Muscle of leg (tissue), 11 donors: ENCODE measurements around the gene GALNT15. TPM values are rescaled to one million over a fixed set of nuclear protein-coding genes. Genes with fewer than 3 reads are reported as not detected.

Source experiments
- DNase-seq: peaks from one replicate; pipeline ENCODE4 v3.0.0; 2013
- H3K27ac ChIP-seq: one replicate; pipeline ENCODE4 v1.5.1; 2013; ENCODE audit warnings: mild to moderate bottlenecking, low read length, control low read depth
- H3K27me3 ChIP-seq: one replicate; pipeline ENCODE4 v1.6.1; 2013; ENCODE audit warnings: low read length; ENCODE audit not compliant: control insufficient read depth, insufficient read depth
- H3K36me3 ChIP-seq: one replicate; pipeline ENCODE4 v1.6.1; 2013; ENCODE audit warnings: low read length; ENCODE audit not compliant: control insufficient read depth, insufficient read depth
- H3K4me1 ChIP-seq: one replicate; pipeline ENCODE4 v1.6.1; 2013; ENCODE audit warnings: low read length; ENCODE audit not compliant: control insufficient read depth, insufficient read depth
- H3K4me3 ChIP-seq: one replicate; pipeline ENCODE4 v1.5.1; 2013; ENCODE audit warnings: low read length, control low read depth
- H3K9me3 ChIP-seq: replicated peaks from 2 replicates; pipeline ENCODE4 v1.6.1; 2013; ENCODE audit warnings: low read depth, low read length; ENCODE audit not compliant: control insufficient read depth
- WGBS: methylation state at CpG from one replicate; pipeline ENCODE4 v1.1.5; 2013; ENCODE audit warnings: missing lambda C conversion rate; ENCODE audit not compliant: insufficient coverage; 5-methylcytosine and 5-hydroxymethylcytosine counted together
- polyA plus RNA-seq, 8 donors: library from polyadenylated mRNA; unstranded; fragments of 120-200 nt; gene quantifications; one replicate each; pipeline versions ENCODE4 v1.2.1 to v1.2.3, GENCODE V29; 2013; ENCODE audit warnings: inconsistent platforms in 1 of 8, low replicate concordance in 1 of 8; ENCODE audit not compliant: insufficient read length in 8 of 8, insufficient read depth in 1 of 8
- total RNA-seq: library from RNA; stranded (reverse); fragments of 120-200 nt; gene quantifications from one replicate; pipeline ENCODE4 v1.2.4, GENCODE V29; 2013

The GALNT15 gene
- total and polyA plus RNA-seq, 9 donors = 0.48 to 2.0 (median 1.0) TPM

DNA sequence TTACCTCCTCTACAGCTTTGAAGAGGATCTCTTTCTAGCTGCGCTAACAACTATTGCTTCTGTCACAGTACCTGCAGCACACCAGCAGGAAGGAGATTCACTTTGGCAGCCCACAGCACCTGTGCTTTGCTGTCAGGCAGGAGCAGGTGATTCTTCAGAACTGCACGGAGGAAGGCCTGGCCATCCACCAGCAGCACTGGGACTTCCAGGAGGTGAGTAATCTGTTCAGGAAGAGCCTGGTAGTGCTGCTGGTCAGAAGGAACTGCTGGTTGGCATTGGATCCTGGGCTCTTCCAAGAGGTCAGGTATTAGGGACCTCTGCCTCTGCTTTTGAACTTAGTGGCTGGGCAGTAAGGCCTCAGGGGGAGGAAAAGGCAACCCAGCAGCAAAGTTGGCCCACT lies 48.1 kb downstream of the GALNT15 start:
- H3K9me3 ChIP-seq = no peaks in the 10 kb centered on the region
- H3K4me3 ChIP-seq = no peak overlapping the region
- DNase-seq = no peak
- no peaks in the 10 kb centered on the region for H3K27me3 ChIP-seq
- 92% methylated on average over 2 of the region's 2 CpGs for WGBS
- no peaks in the 10 kb centered on the region for H3K36me3 ChIP-seq
- H3K4me1 ChIP-seq = no peaks in the 10 kb centered on the region
- H3K27ac ChIP-seq = no peak overlapping the region

DNA sequence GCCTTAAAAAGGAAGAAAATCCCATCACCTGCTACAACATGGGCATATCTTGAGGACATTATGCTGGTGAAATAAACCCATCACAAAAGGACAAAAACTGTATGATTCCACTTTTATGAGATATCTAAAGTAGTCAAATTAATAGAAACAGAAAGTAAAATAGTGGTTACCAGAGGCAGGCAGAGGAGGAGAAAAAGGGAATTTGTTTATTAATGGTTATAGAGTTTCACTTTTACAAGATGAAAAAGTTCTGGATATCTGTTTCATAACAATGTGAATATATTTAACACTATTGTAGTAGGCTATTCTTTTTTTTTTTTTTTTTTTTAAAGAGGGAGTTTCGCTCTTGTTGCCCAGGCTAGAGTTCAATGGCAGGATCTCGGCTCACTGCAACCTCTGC lies 49.8 kb downstream of the GALNT15 start:
- H3K4me1 ChIP-seq = no peaks in the 10 kb centered on the region

DNA sequence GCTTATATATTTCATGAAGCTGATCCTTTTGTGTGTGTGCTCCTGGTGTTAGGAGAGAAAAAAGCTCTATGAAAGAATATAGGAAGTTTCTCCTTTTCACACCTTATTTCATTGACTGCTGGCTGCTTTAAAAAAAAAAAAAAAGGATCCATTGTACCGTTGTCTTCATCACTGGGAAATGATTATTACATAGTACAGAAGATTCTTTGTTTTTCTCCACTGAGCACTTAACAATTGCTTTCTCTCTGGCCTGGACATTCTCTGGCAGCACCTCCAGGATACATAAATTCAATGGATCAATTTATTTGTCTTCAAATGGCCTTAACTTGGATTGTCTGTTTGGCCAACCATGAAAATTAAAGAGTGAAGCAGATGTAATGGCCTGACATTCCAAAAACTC lies 53.1 kb downstream of the GALNT15 start:
- DNase-seq = no peak
- Histone ChIP-seq H3K36me3 (no peaks in the 10 kb centered on the region), H3K4me1 (no peaks in the 10 kb centered on the region), H3K27ac (no peak overlapping the region), H3K9me3 (no peaks in the 10 kb centered on the region), H3K27me3 (no peaks in the 10 kb centered on the region), H3K4me3 (no peak overlapping the region)
- no CpG with 5 or more reads among the region's 1 CpG for WGBS

More for the DNA sequence above, 49.8 kb downstream of the GALNT15 start:
- Histone ChIP-seq H3K4me3 (no peak overlapping the region), H3K27me3 (no peaks in the 10 kb centered on the region), H3K27ac (no peak overlapping the region), H3K9me3 (no peaks in the 10 kb centered on the region), H3K36me3 (no peaks in the 10 kb centered on the region)
- WGBS = 100% methylated on average over 1 of the region's 2 CpGs
- DNase-seq = no peak

DNA sequence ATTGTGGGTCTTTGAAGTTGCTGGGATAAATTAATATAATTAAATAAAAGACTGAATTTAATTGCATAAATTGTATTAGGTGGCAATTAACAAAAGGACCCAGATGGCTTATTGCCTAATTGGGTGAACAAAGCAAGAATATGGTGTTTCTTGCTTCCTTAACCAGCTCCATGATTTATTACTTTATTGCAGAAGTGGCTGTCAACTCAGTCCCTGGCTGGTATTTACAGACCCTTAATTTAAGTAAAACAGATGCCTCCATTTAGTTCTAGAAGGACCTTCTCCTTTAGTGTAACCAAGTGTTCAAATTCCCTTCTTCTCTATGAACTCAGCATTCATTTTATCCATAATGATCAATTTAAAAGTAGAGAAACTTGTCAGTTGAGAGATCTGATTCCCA lies 55.2 kb downstream of the GALNT15 start:
- no peaks in the 10 kb centered on the region for H3K9me3 ChIP-seq
- no peaks in the 10 kb centered on the region for H3K4me1 ChIP-seq
- H3K36me3 ChIP-seq = no peaks in the 10 kb centered on the region
- DNase-seq = no peak
- H3K27ac ChIP-seq = no peak overlapping the region
- H3K4me3 ChIP-seq = no peak overlapping the region
- H3K27me3 ChIP-seq = no peaks in the 10 kb centered on the region

- no CpG with 5 or more reads among the region's 2 CpGs for WGBS
- Histone ChIP-seq H3K36me3 (no peaks in the 10 kb centered on the region), H3K27me3 (no peaks in the 10 kb centered on the region), H3K9me3 (no peaks in the 10 kb centered on the region), H3K27ac (no peak overlapping the region), H3K4me3 (no peak overlapping the region), H3K4me1 (no peaks in the 10 kb centered on the region)
- DNase-seq = no peak
Measured at GRCh38 chr3:16231983-16232382, 57.5 kb downstream of the GALNT15 start.

DNA sequence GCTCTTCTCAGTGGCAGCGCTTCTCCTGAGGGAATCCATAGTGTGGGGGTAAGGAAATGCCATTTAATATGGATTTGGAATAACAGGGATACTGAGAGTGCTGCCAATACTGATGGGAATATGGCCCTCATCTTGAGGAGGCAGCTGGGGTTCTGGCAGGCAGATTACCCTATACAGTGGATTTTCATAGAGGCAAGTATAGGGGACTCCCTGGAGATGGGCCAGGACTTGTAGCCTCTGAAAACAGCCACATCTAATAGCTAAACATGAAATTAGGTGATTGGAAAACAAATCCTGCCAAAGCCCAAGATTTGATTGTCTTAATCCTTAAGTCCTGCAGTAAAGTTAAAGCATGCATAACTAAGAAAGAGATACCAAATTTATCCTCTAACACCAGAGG lies 59.3 kb downstream of the GALNT15 start:
- WGBS = no CpG with 5 or more reads among the region's 1 CpG
- Histone ChIP-seq H3K9me3 (no peaks in the 10 kb centered on the region), H3K36me3 (no peaks in the 10 kb centered on the region), H3K4me3 (no peak overlapping the region), H3K4me1 (no peaks in the 10 kb centered on the region), H3K27ac (no peak overlapping the region), H3K27me3 (no peaks in the 10 kb centered on the region)
- no peak for DNase-seq

- H3K9me3 ChIP-seq = no peaks in the 10 kb centered on the region
- no peaks in the 10 kb centered on the region for H3K36me3 ChIP-seq
- no peak overlapping the region for H3K27ac ChIP-seq
- no peaks in the 10 kb centered on the region for H3K27me3 ChIP-seq
- WGBS = no CpG with 5 or more reads among the region's 2 CpGs
- DNase-seq = no peak
- no peak overlapping the region for H3K4me3 ChIP-seq
- peaks cover 2% of the 10 kb centered on the region for H3K4me1 ChIP-seq
Measured at GRCh38 chr3:16234281-16234680, 59.8 kb downstream of the GALNT15 start.

DNA sequence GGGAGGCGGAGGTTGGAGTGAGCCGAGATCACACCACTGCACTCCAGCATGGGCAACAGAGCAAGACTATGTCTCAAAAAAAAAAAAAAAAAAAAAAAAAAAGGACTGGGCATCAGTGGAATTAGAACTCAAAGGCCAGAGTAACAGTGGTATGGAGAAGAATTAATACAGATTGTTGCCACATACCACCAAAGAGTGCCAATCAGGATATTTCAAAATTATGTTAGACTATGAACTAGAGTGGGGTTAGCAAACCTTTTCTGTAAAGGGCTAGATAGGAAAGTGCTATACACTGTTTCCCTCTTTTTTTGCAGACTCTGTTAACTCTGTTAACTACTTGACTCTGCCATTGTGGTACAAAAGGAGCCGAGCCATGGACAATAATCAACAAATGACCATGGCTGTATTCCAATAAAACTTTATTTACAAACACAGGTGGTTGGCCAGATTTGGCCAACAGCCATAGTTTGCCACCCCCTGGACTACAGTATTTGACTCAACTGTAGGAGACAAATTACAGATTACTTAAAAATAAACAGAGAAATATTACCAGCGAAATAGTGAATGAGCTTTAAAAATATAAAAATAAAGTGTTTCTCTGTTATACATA lies 61.7 kb downstream of the GALNT15 start:
- no peaks in the 10 kb centered on the region for H3K27me3 ChIP-seq
- no peaks in the 10 kb centered on the region for H3K36me3 ChIP-seq
- H3K27ac ChIP-seq = no peak overlapping the region
- H3K4me1 ChIP-seq = peaks cover 5% of the 10 kb centered on the region
- no peak overlapping the region for H3K4me3 ChIP-seq
- no CpG with 5 or more reads among the region's 4 CpGs for WGBS
- DNase-seq = no peak
- no peaks in the 10 kb centered on the region for H3K9me3 ChIP-seq

DNA sequence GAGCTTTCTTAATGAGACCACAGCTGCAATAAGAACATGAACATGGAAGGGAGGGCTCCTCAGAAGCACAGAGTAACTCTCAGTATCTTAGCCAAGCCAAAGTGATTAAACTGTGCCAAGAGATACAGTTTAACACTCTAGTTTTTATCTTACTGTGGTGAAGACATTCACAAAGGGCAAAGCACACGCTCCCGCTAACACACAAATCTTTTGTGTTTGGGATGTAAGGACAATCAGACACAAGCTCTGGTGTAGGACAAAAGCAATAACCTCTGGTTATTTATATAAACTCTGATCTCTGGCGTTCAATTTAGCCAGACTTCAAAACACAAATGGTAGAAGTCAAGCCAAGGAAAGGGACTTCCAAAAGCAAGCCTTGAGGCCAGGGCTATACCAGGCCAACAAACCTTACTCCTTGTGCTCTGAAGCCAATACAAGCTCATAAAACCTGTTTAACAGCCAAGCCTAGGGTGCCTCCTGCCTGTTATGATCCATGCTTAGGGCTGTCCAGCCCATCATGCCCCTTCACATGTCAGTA lies 62.4 kb downstream of the GALNT15 start:
- H3K27me3 ChIP-seq = no peaks in the 10 kb centered on the region
- no peak overlapping the region for H3K4me3 ChIP-seq
- H3K27ac ChIP-seq = no peak overlapping the region
- H3K36me3 ChIP-seq = no peaks in the 10 kb centered on the region
- H3K4me1 ChIP-seq = peaks cover 5% of the 10 kb centered on the region
- no CpG with 5 or more reads among the region's 3 CpGs for WGBS
- DNase-seq = no peak
- no peaks in the 10 kb centered on the region for H3K9me3 ChIP-seq

DNA sequence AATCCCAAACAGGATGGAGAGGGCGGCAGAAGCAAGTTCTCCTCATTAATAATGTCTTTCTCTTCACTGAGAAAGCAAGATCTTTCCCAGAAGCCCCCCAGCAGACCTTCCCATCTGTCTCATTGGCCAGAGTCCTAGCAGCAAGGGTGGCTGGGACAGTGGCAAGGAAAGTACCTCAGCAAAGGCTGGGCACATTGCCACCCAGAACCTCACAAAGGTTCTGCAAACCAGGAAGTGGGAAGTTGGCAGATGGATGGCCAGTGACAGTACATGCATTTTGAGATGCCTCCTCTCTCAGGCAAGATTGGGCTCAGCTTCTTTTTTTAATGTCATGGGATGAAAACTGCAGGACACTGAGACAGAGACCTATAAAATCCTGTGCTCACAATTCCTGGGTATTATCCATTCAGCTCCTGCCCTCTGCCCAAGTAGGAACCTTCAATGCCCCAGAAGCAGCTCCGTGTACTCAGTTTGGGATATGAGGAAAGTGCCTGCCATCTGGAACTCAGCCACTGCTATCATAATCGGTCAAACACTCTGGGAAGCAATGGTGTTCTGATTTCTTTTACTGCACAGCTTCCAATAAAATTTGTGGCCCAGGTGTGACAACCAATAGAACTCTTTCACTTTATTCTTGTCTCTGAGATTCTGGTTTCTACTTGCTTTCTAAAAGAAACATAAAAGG lies 64.7 kb downstream of the GALNT15 start:
- peak; percentile 22 for DNase-seq
- H3K27ac ChIP-seq = no peak overlapping the region
- WGBS = 27% methylated on average over 2 of the region's 3 CpGs

More for the DNA sequence above, 64.7 kb downstream of the GALNT15 start:
- H3K4me1 ChIP-seq = peaks cover 5% of the 10 kb centered on the region
- H3K4me3 ChIP-seq = no peak overlapping the region
- H3K9me3 ChIP-seq = no peaks in the 10 kb centered on the region
- no peaks in the 10 kb centered on the region for H3K27me3 ChIP-seq
- no peaks in the 10 kb centered on the region for H3K36me3 ChIP-seq
